ENCODE data around the gene CMPK2.

DNA sequence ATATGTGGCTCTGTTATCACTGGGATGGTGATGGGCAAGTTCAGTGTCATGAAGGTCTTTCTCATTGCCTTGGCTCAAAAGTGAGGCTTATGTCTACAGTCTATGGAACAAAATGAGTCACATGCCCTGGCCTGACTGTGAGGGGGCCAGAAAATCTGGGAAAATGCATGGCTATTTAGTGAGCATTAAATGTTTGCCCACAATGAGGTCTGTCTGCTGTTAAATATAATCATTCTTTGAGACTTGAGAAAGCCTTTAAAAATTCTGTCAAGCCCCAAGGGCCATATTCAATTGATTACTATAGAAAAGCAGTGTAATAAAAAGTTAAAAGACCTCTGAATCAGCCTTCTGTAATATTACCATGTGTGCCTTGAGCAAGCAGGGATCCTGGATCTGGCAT, 46.0 kb upstream of the CMPK2 start:
- TF ChIP-seq CTCF (IDR thresholded peaks at IDR 0.05) (no peak), POLR2A (IDR thresholded peaks at IDR 0.05) (no peak), EP300 (IDR thresholded peaks at IDR 0.05) (no peak), POLR2AphosphoS5 (IDR thresholded peaks at IDR 0.05) (no peak)
